Left colon (tissue), 2 donors: Measurements from ENCODE around the gene AS3MT. TPM values are rescaled to one million over a fixed set of nuclear protein-coding genes. Genes with fewer than 3 reads are reported as not detected.

ENCODE experiments used
- ATAC-seq: fragments of 200-7000 bp; cut with Tn5 transposase; one replicate; pipeline ENCODE4 v1.9.1; 2020; ENCODE audit warnings: mild to moderate bottlenecking, moderate library complexity
- DNase-seq, 2 donors: peaks; one replicate each; pipeline ENCODE4 v3.0.0-alpha.2; 2020
- intact Hi-C, 2 donors: fragments of 100-400 bp; cut with DNase I in 1 of 2; cut with micrococcal nuclease in 1 of 2; formaldehyde crosslinking; loops; one replicate each; pipeline versions ENCODE4 v1.11.2 to v1.14.0; 2022; cut with DNase I, micrococcal nuclease
- total RNA-seq, 2 donors: library from RNA; stranded (reverse); fragmentation: NEBNext Ultra II Directional; extraction: Animal tissue kit (Norgen Biotek cat#: 25700); gene quantifications; one replicate each; pipeline ENCODE4 v1.2.1, GENCODE V29; 2021
- donor health status: DM: no; HTN: no; CAD: no.
- donor health status: DM: yes; HTN: yes; CAD: no.

AS3MT gene
- total RNA-seq, 2 donors from 2014 or later, result 0.61 to 1.2 TPM

- intact Hi-C loops, result no loop called here
- peak; percentile 54 for ATAC-seq
- no peak for DNase-seq
These were observed 76.7 kb downstream of the AS3MT start for GRCh38 chr10:102945962-102946361.

- intact Hi-C loops, result no loop called here
These were observed 77.7 kb downstream of the AS3MT start for GRCh38 chr10:102946992-102947391.

GRCh38 chr10:102948176-102948575 lies 78.9 kb downstream of the AS3MT start:
- DNase-seq (no peak), ATAC-seq (no peak)
- intact Hi-C loops, result no loop called here

More at GRCh38 chr10:102946992-102947391, 77.7 kb downstream of the AS3MT start:
- ATAC-seq (peak; percentile 38), DNase-seq (no peak)

- DNase-seq (no peak), ATAC-seq (no peak)
- intact Hi-C loops, result no loop called here
These were observed 79.5 kb downstream of the AS3MT start for GRCh38 chr10:102948786-102949185.

- intact Hi-C loops, result no loop called here
- ATAC-seq (no peak), DNase-seq (no peak)
These were observed 80.6 kb downstream of the AS3MT start for GRCh38 chr10:102949916-102950315.

GRCh38 chr10:102951316-102951715 lies 82.0 kb downstream of the AS3MT start:
- no peak for ATAC-seq

More at GRCh38 chr10:102951316-102951715, 82.0 kb downstream of the AS3MT start:
- intact Hi-C loops, result no loop called here
- DNase-seq, result no peak

Other genes with a start within 250 kb of the AS3MT start
- gene TRIM8, start 225.0 kb upstream of the AS3MT start, total RNA-seq, result 10 to 100 TPM; 58.4 to 64.0 TPM
- 1 to 10 TPM; 2.5 to 4.2 TPM for gene ARL3, start 155.1 kb upstream of the AS3MT start, total RNA-seq
- gene SFXN2, start 154.8 kb upstream of the AS3MT start, total RNA-seq, result 10 to 100 TPM; 11.7 to 15.0 TPM
- 10 to 100 TPM; 37.8 to 47.8 TPM for gene WBP1L, start 125.5 kb upstream of the AS3MT start, total RNA-seq
- gene CYP17A1, start 32.1 kb upstream of the AS3MT start, total RNA-seq, result not detected
- 10 to 100 TPM; 21.2 to 22.3 TPM for gene BORCS7, start 15.2 kb upstream of the AS3MT start, total RNA-seq
- gene CNNM2, start 48.8 kb downstream of the AS3MT start, total RNA-seq, result 10 to 100 TPM; 34.5 to 38.6 TPM